CD4-positive, alpha-beta T cell treated with Interleukin-15 for 4 hours (primary cell): ENCODE measurements around the gene FNDC3B.
"Not testable (repeated sequence)": the region's sequence is repeated elsewhere in the genome, so short reads cannot be mapped to it uniquely, and the experiment has no call there.

ENCODE experiments used
- DNase-seq: peaks from one replicate; pipeline ENCODE4 v3.0.0-alpha.2; 2020; ENCODE audit warnings: low spot score

FNDC3B gene

GRCh38 chr3:172340583-172340982, 301.2 kb downstream of the FNDC3B start:
- no peak for DNase-seq

DNA sequence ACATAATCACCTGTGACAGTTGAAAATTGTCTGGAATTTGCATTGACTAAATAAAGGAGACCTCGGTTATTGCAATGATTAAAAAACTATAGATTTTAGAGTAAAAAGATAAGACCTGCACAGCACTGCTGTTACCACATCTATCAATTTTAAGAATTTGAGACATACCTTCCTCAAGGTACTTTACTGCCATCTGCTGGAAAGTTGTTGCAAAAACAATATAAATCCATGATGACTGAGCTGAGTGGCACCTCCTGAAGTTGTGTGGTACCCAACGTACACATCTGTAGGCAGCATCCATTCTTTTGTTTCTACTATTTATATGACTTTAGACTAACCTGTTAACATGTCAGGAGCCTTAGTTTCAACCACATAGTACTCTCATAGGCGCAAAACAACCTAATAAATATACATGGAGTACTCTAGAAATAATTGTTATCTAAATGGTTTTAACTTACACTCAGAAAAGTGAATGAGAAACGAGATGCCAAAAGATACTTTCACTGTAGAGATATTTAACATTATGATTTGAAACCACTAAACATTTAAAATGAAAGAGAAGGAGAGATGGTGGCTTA, 302.2 kb downstream of the FNDC3B start:
- DNase-seq = peak; percentile 67

DNA sequence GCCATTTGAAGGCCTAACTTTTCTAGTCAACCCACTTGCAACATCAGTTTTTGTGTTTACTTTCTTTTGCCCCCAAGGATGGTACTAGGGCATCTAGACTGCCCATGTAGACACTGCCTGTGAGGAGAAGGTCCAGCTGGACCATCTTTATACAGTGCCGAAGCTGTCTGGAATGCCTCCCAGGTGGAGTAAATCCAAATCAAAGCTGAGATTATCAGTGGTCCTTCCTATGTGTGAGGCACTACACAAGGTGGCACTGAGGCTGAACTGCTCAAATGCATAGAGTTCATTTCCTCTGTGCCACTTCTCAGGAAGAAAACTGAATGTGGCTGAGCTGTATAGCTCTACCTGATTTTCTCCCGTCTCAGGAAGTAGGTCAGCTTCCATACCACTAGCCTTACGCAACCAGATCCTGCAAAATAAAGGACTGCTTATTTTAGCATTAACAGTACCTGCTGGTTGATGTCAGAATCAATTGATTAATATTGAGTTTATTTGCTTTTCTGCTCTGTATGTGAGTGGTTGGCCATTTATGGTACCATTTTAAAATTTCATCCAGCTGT, 302.8 kb downstream of the FNDC3B start:
- no peak for DNase-seq

DNA sequence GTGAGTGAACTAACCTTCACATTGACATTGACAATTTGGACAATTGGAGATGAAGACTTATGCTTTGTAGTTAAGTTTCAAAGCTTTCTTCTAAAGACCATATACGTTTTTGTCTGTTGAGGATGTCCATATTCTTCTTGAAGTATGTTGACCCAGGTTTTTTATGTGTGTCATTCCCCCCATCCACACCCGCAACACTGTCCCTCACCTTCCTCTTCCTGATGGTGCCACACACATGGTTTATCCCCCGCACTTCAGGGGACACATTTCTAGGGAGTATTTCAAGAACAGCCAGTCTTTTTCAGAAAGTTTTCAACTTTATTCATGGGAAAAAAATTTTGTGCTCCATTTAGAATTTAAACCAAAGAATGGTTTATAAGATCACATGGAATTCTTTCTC, 303.7 kb downstream of the FNDC3B start:
- no peak for DNase-seq

DNA sequence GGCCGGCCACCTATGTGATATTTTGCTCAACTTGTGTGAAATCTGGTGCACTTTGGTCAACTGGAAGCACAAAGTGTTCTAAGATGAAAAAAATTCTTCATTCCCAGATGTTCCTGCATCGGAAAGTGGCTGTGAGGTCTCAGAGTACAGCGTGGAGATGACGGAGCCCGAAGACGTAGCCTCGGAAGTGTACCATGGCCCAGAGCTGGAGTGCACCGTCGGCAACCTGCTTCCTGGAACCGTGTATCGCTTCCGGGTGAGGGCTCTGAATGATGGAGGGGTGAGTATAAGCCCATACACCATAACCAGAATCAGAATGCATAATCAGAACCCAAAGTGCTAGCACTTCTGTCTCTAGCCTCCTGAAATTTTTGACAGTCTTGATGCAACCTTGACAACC, 304.6 kb downstream of the FNDC3B start:
- DNase-seq = no peak

GRCh38 chr3:172346161-172346560, 306.8 kb downstream of the FNDC3B start:
- no peak for DNase-seq

DNA sequence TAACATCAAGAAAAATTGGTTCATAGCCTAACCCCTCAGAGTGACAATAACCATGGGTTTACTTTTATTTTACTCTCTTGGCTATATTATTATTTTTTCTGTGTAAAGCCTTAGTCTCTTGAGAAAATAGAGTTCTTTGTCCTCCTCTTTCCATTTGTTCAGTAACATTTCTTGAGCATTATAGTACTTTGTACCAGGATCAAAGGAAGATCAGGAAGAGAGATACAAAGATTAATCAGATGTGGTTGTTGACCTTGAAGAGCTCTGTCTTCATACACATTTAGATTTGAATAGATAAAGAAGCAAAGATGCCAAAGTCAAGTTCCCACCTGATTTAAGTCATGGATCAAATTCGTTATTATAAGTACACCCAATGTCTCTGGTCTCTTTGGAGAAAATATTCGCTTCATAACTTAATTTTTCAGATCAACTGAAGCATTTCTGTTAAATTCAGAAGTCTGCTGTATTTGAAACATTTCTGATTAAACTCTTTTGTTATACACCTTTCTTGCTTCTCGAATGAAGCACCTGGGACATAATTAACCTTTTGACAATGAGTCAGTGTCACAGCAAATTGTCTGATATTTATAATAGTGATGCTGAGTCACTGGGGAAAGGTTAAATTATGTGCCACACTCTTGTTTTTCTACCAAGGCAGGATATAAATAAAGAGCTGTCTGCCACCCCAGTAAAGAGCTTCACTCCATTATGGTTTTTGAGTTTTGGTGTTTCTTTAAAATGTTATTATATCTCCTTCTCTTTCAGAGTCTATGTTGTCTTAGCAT, 308.7 kb downstream of the FNDC3B start:
- DNase-seq = no peak

GRCh38 chr3:172351895-172352466, 312.6 kb downstream of the FNDC3B start:
- DNase-seq = no peak

DNA sequence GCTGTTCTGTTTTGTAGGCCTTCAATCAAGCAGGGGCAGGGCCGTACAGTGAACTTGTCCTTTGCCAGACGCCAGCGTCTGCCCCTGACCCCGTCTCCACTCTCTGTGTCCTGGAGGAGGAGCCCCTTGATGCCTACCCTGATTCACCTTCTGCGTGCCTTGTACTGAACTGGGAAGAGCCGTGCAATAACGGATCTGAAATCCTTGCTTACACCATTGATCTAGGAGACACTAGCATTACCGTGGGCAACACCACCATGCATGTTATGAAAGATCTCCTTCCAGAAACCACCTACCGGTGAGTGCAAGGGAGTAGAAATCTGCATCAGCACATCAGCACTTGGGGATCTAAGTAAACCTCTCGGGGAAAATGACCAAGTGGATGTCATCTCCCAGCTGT, 313.4 kb downstream of the FNDC3B start:
- no peak for DNase-seq

- no peak for DNase-seq
Observed at GRCh38 chr3:172354931-172355499, 315.6 kb downstream of the FNDC3B start.

GRCh38 chr3:172355836-172356235, 316.5 kb downstream of the FNDC3B start:
- DNase-seq = no peak

DNA sequence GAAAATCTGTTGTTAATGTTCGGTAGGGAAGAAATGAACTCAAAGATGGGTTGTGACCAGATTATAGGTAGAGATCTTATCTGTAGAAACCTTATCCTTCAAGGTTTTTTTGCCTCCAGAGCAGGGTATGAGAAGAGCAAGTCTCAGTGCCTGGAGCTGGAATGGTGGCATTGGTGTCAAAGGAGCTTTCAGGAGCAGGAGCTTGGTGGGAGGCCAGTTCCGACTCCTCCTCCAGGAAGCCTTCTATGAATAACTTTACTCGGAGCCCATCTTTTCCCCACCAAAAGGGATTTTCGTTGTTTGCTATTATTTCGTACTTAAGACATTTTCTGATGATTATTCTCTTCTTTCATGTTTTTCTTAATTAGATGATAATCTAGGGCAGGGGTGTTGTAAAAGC, 317.0 kb downstream of the FNDC3B start:
- no peak for DNase-seq

DNA sequence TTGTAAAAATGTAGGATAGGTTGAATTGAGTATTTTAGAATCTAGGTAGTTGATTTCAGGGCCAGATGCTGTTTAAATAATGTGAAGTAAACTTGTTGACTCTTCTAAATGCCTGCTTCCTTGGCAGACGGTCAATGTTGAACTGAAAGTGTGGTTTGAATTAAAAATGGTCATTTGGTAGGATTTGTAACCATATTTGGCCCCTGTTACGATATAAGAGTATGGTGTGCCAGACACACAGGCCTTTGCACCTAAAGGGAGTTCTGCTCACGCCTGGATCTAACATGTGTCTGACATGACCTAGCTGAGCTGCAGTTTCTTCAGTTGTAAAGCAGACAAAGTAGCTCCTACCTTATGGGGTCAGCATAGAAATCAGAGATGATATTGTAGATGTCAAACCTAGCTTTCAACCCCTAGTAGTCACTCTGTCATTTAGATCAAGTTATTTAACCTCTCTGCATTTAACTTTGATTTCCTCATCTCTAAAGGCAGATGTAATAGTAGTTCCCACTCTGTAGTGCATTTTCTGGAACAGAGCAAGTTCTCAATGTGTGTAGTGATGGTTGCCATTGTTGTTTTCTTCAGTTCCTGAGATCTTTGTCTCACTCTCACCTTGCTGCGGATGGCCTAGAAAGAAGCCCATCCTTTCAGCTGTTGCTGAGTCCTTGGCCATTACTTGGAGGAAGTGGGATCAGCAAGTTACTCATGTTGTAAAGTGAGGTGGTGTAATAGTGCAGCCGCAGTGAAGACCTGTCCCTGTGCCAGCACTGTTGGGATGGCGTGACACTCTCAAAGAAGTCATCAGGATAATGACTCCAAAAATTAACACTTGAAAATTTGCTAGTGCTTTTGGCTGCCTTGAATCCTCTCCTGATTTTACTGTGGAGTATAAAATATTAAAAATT, 318.7 kb downstream of the FNDC3B start:
- DNase-seq = no peak

DNA sequence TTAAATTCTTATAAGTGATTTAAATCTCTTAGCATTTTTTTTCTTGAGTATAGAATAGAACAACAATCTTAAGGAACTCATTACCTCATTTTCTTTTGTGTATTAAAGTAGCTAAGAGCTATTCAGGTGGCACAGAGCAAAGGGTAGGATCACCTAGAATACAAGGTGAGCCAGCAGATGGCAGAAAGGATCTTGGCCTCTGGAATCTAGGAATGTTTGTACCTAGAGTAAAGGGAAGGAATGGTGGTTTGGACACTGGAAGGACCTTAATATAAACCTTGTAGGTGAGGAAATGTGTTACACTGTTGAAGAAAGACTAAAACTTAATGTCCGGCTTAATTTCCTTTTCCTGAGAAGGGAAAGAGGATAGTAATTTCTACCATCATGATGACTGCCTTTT, 319.9 kb downstream of the FNDC3B start:
- DNase-seq = no peak

DNA sequence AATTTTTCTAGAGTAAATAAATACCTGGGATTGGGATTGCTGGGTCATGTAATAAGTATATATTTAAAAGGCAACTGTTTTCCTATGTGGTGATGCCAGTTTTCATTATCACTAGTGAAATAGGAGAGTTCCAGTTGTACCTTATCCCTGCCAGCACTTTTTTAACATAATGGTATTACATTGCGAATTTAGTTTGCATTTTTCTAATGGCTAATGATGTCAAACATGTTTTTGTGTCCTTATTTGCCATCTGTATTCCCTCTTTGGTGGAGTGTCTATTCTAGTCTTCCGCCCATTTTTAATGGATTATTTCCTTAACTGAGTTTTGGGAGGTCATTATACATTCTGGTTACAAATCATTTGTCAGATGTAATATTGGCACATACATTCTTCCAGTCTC, 320.6 kb downstream of the FNDC3B start:
- no peak for DNase-seq

DNA sequence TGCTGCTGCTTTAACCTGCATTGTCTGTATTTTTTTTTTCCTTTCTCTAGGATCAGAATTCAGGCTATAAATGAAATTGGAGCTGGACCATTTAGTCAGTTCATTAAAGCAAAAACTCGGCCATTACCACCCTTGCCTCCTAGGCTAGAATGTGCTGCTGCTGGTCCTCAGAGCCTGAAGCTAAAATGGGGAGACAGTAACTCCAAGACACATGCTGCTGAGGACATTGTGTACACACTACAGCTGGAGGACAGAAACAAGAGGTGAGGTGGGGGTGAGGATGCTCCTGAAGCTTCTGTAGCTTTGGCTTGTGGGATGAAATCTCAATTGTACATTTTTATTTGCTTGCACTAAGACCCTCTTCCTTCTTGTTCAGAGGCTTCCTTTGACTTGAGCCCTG, 323.2 kb downstream of the FNDC3B start:
- no peak for DNase-seq

DNA sequence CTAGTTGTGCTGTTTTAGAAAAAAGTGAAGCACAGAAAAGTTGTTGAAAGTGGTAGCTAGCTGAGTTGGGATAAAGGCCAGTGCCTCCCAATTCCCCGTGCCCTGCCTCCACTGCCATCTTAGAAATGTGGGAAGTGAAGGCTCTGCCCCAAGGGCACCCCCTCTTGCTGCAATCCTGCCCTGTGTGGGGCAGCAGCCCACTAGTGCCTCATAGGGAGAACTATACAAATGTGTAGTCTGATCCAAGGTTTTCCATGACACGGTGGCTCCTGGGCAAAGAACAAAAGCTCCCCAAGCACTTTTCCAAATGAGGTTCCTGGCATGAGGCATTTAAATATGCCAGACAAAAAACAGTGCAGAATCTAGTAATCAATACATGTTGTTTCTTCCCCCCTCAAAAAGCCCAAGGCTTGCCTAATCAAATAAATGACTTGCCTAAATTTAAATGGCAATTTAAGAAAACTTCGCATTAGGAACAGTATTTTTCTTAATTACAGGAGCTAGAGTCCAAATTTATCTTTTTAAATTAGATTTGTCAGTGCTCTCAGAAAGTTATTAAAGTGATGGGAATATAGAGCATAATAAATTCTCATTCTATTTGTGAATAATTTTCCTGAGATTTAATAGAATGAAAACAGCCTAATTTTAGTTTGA, 325.1 kb downstream of the FNDC3B start:
- no peak for DNase-seq

GRCh38 chr3:172365028-172365567, 325.7 kb downstream of the FNDC3B start:
- no peak for DNase-seq

DNA sequence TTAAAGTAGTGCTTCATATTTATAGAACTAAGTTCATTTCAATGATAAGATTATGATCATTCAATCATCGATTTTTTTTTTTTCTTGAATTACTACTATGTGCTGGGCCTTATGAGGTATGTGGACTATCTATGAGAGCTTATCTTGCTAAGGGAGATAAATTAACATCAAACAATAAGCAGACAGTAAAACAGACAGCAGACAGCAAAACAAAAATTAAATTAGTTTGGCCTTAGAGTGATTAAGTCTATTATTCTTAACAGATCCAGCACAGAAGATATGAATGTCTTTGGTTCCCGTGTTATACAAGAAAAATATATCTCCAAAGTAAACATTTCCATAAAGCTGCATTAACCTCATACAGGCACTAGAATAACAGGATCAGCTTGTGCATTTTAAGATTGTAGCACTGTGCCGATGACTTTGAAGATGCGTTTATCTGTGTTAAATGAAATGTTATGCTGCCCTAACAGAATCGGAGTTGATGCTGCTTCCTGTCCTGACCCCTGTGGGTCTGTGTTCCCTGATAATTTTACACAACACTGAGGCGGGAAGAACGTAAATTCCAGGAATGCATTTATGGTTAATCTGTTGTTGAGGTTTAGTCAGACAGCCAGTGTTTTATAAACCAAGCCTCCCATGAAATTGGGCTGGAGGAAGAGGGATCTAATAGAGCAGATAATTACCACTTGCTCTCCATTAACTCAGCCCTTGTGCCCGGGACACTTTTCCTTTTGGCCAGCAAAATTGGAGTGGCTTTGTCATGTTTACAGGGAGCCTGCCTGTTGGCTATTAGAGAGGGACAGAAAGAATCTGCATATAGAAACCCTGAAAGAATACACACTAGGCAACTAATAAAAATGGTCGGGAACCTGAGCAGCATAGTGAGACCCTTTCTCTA, 328.1 kb downstream of the FNDC3B start:
- DNase-seq = no peak

GRCh38 chr3:172368556-172368955, 329.2 kb downstream of the FNDC3B start:
- not testable (repeated sequence) for DNase-seq
